PC-3 (cell line): ENCODE data around the gene JAM2. TPM values are rescaled to one million over a fixed set of nuclear protein-coding genes. Genes with fewer than 3 reads are reported as not detected.

ENCODE experiments used
- ATAC-seq: fragments of 200-7000 bp; cut with Tn5 transposase; 2 replicates; pipeline ENCODE4 v1.9.1; 2020; ENCODE audit warnings: mild to moderate bottlenecking, moderate library complexity
- BruUV-seq: library from RNA; stranded (reverse); fragments of 400-500 nt; replicated peaks from 2 replicates; lab custom pipeline; 2021; lab: Mats Ljungman, UMichigan
- CTCF ChIA-PET: fragments of 300-600 bp; sonication (Branson Sonifier 250); formaldehyde crosslinking; loops from one replicate; lab custom pipeline; 2022; ENCODE audit warnings: antibody characterized with exemption; lab: Charles Lee
- POLR2A ChIA-PET: fragments of 300-600 bp; sonication (Branson Sonifier 250); formaldehyde crosslinking; loops from one replicate; lab custom pipeline; 2022; ENCODE audit warnings: antibody characterized with exemption; ENCODE audit not compliant: unreplicated experiment; lab: Charles Lee
- DNase-seq: peaks from one replicate; pipeline ENCODE4 v3.0.0-alpha.2; 2015
- H2AFZ ChIP-seq: fragments of 300-600 bp; sonication (generic); 2 replicates; pipeline ENCODE4 v1.6.0; 2016; ENCODE audit warnings: antibody characterized with exemption, low read length
- H3F3A ChIP-seq: fragments of 300-600 bp; sonication (generic); one replicate; pipeline ENCODE4 v1.6.0; 2017; ENCODE audit warnings: antibody characterized with exemption, low read length, control low read depth, mild to moderate bottlenecking; ENCODE audit not compliant: unreplicated experiment
- H3K27ac ChIP-seq: fragments of 300-600 bp; sonication (generic); 2 replicates; pipeline ENCODE4 v1.5.1; 2016; ENCODE audit warnings: mild to moderate bottlenecking, low read length
- H3K27me3 ChIP-seq: fragments of 300-600 bp; sonication (generic); 2 replicates; pipeline ENCODE4 v1.6.1; 2016; ENCODE audit warnings: low read length, mixed read lengths
- H3K36me3 ChIP-seq: fragments of 300-600 bp; sonication (generic); 2 replicates; pipeline ENCODE4 v1.6.1; 2016; ENCODE audit warnings: low read depth, mixed run types, low read length, mixed read lengths
- H3K4me1 ChIP-seq: fragments of 300-600 bp; sonication (generic); 2 replicates; pipeline ENCODE4 v1.5.1; 2016; ENCODE audit warnings: low read length; ENCODE audit not compliant: insufficient read depth
- H3K4me2 ChIP-seq: fragments of 300-600 bp; sonication (generic); 2 replicates; pipeline ENCODE4 v1.6.0; 2016; ENCODE audit warnings: low read length
- H3K4me3 ChIP-seq: fragments of 300-600 bp; sonication (generic); 2 replicates; pipeline ENCODE4 v1.5.1; 2016; ENCODE audit warnings: mild to moderate bottlenecking, low read length, mixed read lengths
- H3K79me2 ChIP-seq: fragments of 300-600 bp; sonication (generic); 2 replicates; pipeline ENCODE4 v1.6.1; 2017; ENCODE audit warnings: low read length, mixed read lengths
- H3K9ac ChIP-seq: fragments of 300-600 bp; sonication (generic); 2 replicates; pipeline ENCODE4 v1.6.0; 2016; ENCODE audit warnings: mild to moderate bottlenecking, low read length
- H3K9me2 ChIP-seq: fragments of 300-600 bp; sonication (generic); replicated peaks from 2 replicates; pipeline ENCODE4 v1.6.1; 2016; ENCODE audit warnings: mixed run types, low read length, mixed read lengths
- H3K9me3 ChIP-seq: fragments of 300-600 bp; sonication (generic); 2 replicates; pipeline ENCODE4 v1.6.1; 2016; ENCODE audit warnings: low read length, mixed read lengths
- H4K20me1 ChIP-seq: fragments of 300-600 bp; sonication (generic); 2 replicates; pipeline ENCODE4 v1.6.1; 2016; ENCODE audit warnings: low read length, mixed read lengths
- CTCF ChIP-seq: fragments of 300-600 bp; sonication (generic); conservative IDR thresholded peaks from 2 replicates; pipeline ENCODE4 v1.5.1; 2017; ENCODE audit warnings: antibody characterized with exemption, low read depth, mild to moderate bottlenecking, low read length
- EZH2 ChIP-seq: fragments of 300-600 bp; sonication (generic); IDR thresholded peaks from one replicate; pipeline ENCODE4 v1.6.1; 2017; ENCODE audit warnings: antibody characterized with exemption, mild to moderate bottlenecking, low read length; ENCODE audit not compliant: unreplicated experiment
- EZH2phosphoT487 ChIP-seq: fragments of 300-600 bp; sonication (generic); IDR thresholded peaks from 2 replicates; pipeline ENCODE4 v1.6.1; 2018; ENCODE audit warnings: mild to moderate bottlenecking, antibody characterized with exemption, low read length, borderline replicate concordance
- intact Hi-C: fragments of 100-400 bp; cut with micrococcal nuclease; formaldehyde crosslinking; loops from 2 replicates; pipeline ENCODE4 v1.9.0; 2023
- total RNA-seq: library from RNA; depleted of rRNA; stranded (reverse); fragments of >200 nt; gene quantifications from 2 replicates; pipeline ENCODE4 v1.2.3, GENCODE V29; 2014

The JAM2 gene
- total RNA-seq, 1 experiment from 2014 or later, result not detected

DNA sequence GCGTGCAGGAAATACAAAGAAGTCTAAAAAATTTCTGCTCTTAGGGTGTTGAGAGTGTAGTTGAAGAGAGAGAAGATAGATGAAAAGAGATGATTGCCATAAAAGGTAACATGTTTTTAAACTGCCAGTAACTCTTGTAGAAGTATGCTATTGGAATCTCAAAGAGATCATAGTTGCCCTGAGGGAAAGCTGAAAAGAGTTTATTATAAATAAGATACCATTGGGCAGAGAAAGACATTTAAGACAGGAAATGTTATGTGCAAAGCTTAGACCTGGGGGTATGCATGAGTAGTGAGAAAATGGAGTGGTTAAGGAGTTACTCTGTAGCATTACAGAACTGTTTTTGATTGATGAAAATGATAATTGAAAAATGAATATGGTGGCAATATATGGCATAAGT lies 113.4 kb downstream of the JAM2 start:
- Histone ChIP-seq H3K27ac (no peak overlapping the region), H3K27me3 (no peaks in the 10 kb centered on the region), H3K9me2 (no peaks in the 10 kb centered on the region), H2AFZ (no peak overlapping the region), H3K36me3 (peaks cover 15% of the 10 kb centered on the region), H3K9ac (no peak overlapping the region), H3K4me1 (no peaks in the 10 kb centered on the region), H3F3A (no peaks in the 10 kb centered on the region), H3K4me3 (no peak overlapping the region), H4K20me1 (no peaks in the 10 kb centered on the region), H3K4me2 (no peak overlapping the region), H3K79me2 (no peaks in the 10 kb centered on the region), H3K9me3 (no peaks in the 10 kb centered on the region)
- DNase-seq, result no peak
- no TSS peak for BruUV-seq
- CTCF ChIA-PET, result no interaction called here
- POLR2A ChIA-PET, result no interaction called here
- no peak for ATAC-seq
- intact Hi-C loops, result no loop called here
- TF ChIP-seq EZH2phosphoT487 (no peak), EZH2 (no peak), CTCF (no peak)

DNA sequence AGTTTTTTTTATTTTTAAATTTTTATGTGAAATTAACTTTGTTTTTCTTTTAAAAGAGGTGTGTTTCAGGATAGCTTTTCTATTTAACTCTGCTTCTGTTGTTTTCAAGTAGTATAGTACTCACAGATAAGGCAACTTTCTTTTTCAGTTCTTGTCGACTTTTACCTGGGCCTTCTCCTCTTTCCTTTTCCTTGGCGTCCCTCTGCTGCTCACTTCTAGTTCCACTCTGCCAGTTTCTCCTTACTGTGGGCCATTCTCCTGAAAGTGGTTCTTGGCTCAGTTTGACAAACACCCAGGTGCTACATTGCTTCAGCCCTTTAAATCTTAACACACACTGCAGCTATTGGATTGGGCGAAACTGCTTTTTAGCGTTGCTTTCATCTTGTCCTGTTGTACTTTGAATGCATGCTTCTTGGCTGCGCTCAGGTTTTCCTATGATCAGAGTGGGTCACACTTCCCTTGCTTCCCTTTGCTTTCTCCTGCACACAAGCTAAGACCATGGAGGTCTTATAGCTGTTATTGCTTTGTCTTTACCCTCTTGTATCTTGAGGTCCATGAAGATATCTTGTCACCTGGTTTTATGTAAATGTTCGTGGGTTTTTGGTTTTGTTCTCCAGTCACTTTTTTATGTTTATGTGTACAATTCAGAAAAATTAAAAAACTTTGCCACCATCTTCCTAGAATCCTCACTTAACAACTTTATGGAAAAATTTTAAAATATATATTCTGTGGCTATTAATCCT lies 117.3 kb downstream of the JAM2 start:
- H3F3A ChIP-seq, result no peaks in the 10 kb centered on the region
- H3K27me3 ChIP-seq, result no peaks in the 10 kb centered on the region
- H3K9me2 ChIP-seq, result no peaks in the 10 kb centered on the region
- no peak overlapping the region for H3K27ac ChIP-seq
- H3K9ac ChIP-seq, result no peak overlapping the region
- TF ChIP-seq EZH2, result no peak
- no peak for TF ChIP-seq EZH2phosphoT487
- TF ChIP-seq CTCF, result no peak
- no peak overlapping the region for H3K4me3 ChIP-seq
- H4K20me1 ChIP-seq, result no peaks in the 10 kb centered on the region
- H3K79me2 ChIP-seq, result no peaks in the 10 kb centered on the region
- H2AFZ ChIP-seq, result no peak overlapping the region
- ATAC-seq (no peak), DNase-seq (no peak)
- H3K4me2 ChIP-seq, result no peak overlapping the region
- H3K4me1 ChIP-seq, result no peaks in the 10 kb centered on the region
- ChIA-PET POLR2A (no interaction called here), CTCF (no interaction called here)
- H3K9me3 ChIP-seq, result no peaks in the 10 kb centered on the region
- intact Hi-C loops, result no loop called here
- no TSS peak for BruUV-seq
- peaks cover 31% of the 10 kb centered on the region for H3K36me3 ChIP-seq

GRCh38 chr21:25757531-25757930 lies 118.5 kb downstream of the JAM2 start:
- Histone ChIP-seq H4K20me1 (no peaks in the 10 kb centered on the region), H3K9me3 (no peaks in the 10 kb centered on the region), H3K27ac (no peak overlapping the region), H3K9ac (no peak overlapping the region), H3F3A (no peaks in the 10 kb centered on the region), H3K27me3 (no peaks in the 10 kb centered on the region), H3K36me3 (peaks cover 27% of the 10 kb centered on the region), H3K9me2 (no peaks in the 10 kb centered on the region), H3K79me2 (no peaks in the 10 kb centered on the region), H3K4me1 (no peaks in the 10 kb centered on the region), H2AFZ (no peak overlapping the region), H3K4me2 (no peak overlapping the region), H3K4me3 (no peak overlapping the region)
- DNase-seq (no peak), ATAC-seq (no peak)
- no TSS peak for BruUV-seq
- POLR2A ChIA-PET, result no interaction called here
- TF ChIP-seq EZH2 (no peak), EZH2phosphoT487 (no peak), CTCF (no peak)
- intact Hi-C loops, result no loop called here
- CTCF ChIA-PET, result no interaction called here
